Right kidney (tissue), 1 donor: Measurements from ENCODE around the gene TUBGCP3.

Experiments
- DNase-seq: peaks from one replicate; pipeline ENCODE4 v3.0.0-alpha.2; 2016

Gene TUBGCP3

DNA sequence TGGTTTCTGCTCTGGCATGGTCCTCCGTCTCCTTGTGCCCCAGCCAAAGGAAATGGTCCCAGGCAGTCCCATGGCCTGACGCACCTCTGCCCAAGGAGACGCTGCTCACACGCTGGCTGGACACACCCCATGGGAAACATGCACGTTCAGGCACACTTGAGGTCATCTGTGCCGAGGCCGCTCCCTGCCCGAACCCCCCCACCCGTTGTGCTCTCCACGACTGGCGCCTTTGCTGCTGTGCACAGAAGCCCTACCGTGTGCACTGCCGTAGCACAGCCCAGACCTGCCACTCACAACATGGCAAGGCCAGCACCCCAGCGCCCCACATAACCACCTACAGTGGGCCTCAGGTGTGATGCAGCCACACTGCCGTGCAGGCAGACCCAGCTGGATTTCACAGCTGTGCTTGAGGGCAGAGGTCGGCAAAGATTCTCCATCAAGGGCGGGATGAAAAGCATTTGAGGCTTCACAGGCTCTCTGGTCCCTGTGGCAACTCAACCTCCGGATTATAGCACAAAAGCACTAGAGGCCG lies 146.1 kb downstream of the TUBGCP3 start:
- DNase-seq = no peak

DNA sequence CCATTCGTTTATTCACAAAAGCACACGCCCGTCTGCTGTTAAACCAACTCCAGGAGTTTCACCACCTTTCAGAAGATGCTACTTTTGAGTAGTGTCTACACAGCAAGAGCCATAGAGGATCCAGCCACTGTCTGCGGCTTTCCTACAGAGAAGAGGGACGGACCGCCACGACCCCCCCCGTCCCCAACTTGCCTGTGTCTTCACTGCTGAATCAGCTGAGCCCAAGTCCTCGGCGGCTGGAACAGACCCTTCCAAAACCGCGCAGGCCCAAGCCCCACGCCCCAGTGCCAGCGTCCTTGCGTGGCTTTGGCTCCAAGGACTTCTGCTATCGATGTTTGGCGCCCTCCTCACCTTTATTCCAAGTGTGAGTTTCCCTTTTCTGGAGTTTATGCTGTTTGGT lies 146.7 kb downstream of the TUBGCP3 start:
- no peak for DNase-seq

DNA sequence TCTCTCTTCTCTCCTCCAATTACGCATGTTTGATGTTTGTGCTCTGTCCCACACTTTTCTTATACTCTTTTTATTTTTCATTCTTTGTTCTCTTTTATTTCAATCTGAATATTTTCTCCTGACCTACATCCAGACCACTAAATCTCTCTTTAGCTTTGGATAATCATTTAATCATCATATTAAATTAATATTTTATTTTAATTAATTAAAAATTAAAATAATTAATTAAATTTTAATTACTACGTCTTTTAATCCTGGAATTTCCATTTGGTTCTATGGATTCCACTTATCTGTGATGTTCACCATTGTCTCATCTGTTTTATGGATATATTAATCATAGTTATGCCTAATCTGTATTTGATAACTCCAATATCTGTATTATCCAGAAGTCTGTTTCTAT lies 149.4 kb downstream of the TUBGCP3 start:
- DNase-seq = no peak

DNA sequence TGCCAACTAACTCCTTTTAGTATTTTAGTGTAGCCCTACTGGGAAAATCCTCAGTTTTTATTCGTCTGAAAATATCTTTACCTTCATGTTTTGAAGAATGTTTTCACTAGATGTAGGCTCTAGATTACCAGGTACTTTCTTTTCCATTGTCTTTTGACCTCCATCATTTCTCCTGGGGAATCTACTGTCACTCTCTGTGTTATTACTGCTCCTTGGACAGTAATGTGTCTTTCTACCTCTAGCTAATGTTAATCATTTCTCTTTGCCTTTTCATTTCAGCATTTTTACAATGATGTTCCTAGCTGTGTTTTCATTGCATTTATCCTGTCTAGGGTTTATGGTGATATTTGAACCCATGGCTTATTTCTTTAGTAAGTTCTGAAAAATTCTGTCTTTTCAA lies 149.9 kb downstream of the TUBGCP3 start:
- no peak for DNase-seq

DNA sequence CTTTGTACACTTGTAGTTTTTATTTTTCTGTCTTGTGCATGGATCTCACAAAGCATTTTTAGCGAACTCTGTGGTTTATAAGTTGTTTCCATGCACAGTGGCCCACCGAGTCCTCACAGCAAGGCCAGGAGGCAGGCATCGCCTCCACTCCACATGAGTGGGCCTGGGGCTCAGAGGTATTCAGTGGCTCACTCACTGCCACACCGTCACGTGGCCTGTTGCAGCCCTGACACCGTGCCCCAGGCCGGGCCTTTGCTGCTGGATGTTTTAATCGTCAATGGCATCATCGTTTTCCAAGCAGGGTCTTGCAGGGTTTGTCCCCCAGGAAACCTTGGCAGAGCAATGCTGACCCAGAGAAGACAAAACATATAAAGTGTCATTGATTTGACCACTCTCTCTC lies 152.0 kb downstream of the TUBGCP3 start:
- no peak for DNase-seq
